ENCODE measurements around the gene SMPD4.

DNA sequence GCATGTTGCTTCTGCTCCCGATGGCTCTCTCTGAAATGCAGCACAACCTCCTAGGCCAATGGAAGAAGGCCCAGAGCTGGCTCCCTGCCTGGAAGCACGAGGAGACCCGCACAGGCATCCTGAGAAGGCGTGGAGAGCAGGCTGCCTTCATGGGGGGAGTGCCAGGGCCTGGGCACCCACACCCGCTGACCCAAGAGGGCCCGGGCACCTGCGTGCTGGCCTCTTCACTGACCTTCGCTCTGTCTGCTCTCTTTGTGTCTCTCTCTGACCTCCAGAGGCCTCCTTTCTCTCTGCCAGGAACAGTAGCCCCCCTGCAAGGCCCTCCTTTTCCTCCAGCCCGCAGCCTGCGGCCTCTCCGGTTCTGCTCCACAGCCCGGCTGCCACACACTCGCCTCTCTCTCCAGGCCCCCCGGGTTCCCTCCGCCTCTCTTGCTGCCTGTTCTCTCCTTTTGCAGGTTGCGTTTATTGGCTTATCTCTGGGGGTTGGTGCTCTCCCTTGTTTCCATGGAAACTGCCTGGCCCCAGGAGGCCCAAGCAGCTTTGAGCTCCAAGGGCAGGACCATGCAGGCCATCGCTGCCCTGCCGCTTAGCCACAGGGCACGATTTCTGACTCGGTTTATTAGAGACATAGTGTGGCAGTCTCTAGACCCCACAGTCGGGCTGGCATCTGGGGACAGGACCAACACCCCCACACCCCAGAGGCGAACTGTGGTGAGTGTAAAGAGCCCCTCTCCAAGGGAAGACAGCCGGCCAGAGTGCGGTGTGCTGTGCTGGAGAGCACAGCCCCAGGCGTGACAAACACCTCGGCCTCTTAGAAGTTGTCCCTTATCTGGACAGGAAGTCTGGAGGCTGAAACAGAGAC lies 2.3 kb upstream of the SMPD4 start:
- TF ChIP-seq, protein P1, sequence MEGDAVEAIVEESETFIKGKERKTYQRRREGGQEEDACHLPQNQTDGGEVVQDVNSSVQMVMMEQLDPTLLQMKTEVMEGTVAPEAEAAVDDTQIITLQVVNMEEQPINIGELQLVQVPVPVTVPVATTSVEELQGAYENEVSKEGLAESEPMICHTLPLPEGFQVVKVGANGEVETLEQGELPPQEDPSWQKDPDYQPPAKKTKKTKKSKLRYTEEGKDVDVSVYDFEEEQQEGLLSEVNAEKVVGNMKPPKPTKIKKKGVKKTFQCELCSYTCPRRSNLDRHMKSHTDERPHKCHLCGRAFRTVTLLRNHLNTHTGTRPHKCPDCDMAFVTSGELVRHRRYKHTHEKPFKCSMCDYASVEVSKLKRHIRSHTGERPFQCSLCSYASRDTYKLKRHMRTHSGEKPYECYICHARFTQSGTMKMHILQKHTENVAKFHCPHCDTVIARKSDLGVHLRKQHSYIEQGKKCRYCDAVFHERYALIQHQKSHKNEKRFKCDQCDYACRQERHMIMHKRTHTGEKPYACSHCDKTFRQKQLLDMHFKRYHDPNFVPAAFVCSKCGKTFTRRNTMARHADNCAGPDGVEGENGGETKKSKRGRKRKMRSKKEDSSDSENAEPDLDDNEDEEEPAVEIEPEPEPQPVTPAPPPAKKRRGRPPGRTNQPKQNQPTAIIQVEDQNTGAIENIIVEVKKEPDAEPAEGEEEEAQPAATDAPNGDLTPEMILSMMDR (IDR thresholded peaks at IDR 0.05; ENCODE audit: poor library complexity): no peak
- TF ChIP-seq EZH2 (IDR thresholded peaks at IDR 0.05; ENCODE audit: borderline replicate concordance) (no peak), EZH2phosphoT487 (IDR thresholded peaks at IDR 0.05; ENCODE audit: low read depth, severe bottlenecking, unreplicated experiment) (no peak)

All from hepatocyte (in vitro differentiated cells).